HepG2 (cell line): Measurements from ENCODE around the gene CSHL1. TPM values are rescaled to one million over a fixed set of nuclear protein-coding genes. Genes with fewer than 3 reads are reported as not detected.

Experiments used
- ATAD3A ChIP-seq: sonication (generic); formaldehyde crosslinking; IDR thresholded peaks from 2 replicates; pipeline ENCODE4 v1.4.0; 2020; ENCODE audit warnings: missing genetic modification reagents
- FOXC1 ChIP-seq: sonication (generic); formaldehyde crosslinking; IDR thresholded peaks from 2 replicates; pipeline ENCODE4 v1.8.0; 2022; ENCODE audit warnings: mild to moderate bottlenecking, missing genetic modification reagents, borderline replicate concordance
- GLI4 ChIP-seq: sonication (generic); formaldehyde crosslinking; IDR thresholded peaks from 2 replicates; pipeline ENCODE4 v1.5.1; 2020; ENCODE audit warnings: missing genetic modification reagents, mild to moderate bottlenecking, moderate library complexity, borderline replicate concordance
- HDAC2 ChIP-seq: sonication (generic); formaldehyde crosslinking; IDR thresholded peaks from 2 replicates; pipeline ENCODE4 v1.4.0; 2020; ENCODE audit warnings: missing genetic modification reagents
- NFIC ChIP-seq: IDR thresholded peaks from 2 replicates; pipeline ENCODE4 v1.6.1; 2012; ENCODE audit warnings: mild to moderate bottlenecking, low read length, inconsistent platforms
- RFX3 ChIP-seq: IDR thresholded peaks from 2 replicates; pipeline ENCODE4 v1.6.1; 2016; ENCODE audit warnings: missing biosample characterization, missing genetic modification reagents
- SSRP1 ChIP-seq: IDR thresholded peaks from 2 replicates; pipeline ENCODE4 v1.6.1; 2016; ENCODE audit warnings: control low read depth
- ZFAT ChIP-seq: sonication (generic); formaldehyde crosslinking; conservative IDR thresholded peaks from 2 replicates; pipeline ENCODE4 v1.8.1; 2023; ENCODE audit warnings: missing genetic modification reagents, inconsistent platforms
- ZFP36L1 ChIP-seq: sonication (generic); formaldehyde crosslinking; IDR thresholded peaks from 2 replicates; pipeline ENCODE4 v1.8.0; 2022; ENCODE audit warnings: mild to moderate bottlenecking, missing genetic modification reagents, moderate library complexity
- ZNF10 ChIP-seq: sonication (generic); formaldehyde crosslinking; IDR thresholded peaks from 2 replicates; pipeline ENCODE4 v1.4.0; 2020; ENCODE audit warnings: mild to moderate bottlenecking, low read depth, missing genetic modification reagents, borderline replicate concordance
- ZNF3 ChIP-seq: IDR thresholded peaks from 2 replicates; pipeline ENCODE4 v1.7.0; 2017; ENCODE audit warnings: inconsistent platforms
- ZNF550 ChIP-seq: sonication (generic); formaldehyde crosslinking; IDR thresholded peaks from 2 replicates; pipeline ENCODE4 v1.4.0; 2020; ENCODE audit warnings: mild to moderate bottlenecking, missing genetic modification reagents, borderline replicate concordance
- ZNF564 ChIP-seq: sonication (generic); formaldehyde crosslinking; IDR thresholded peaks from 2 replicates; pipeline ENCODE4 v1.8.1; 2023; ENCODE audit warnings: mild to moderate bottlenecking, missing genetic modification reagents
- ZNF629 ChIP-seq: sonication (generic); formaldehyde crosslinking; conservative IDR thresholded peaks from 2 replicates; pipeline ENCODE4 v1.5.0; 2020; ENCODE audit warnings: missing genetic modification reagents
- ZSCAN29 ChIP-seq: sonication (generic); formaldehyde crosslinking; conservative IDR thresholded peaks from 2 replicates; pipeline ENCODE4 v1.4.0; 2020; ENCODE audit warnings: mild to moderate bottlenecking, missing genetic modification reagents
- polyA plus RNA-seq, 8 experiments: library from polyadenylated mRNA; depleted of rRNA in 3 of 8; stranded (reverse) in 7 of 8; unstranded in 1 of 8; fragments of >200 nt; fragmentation: Illumina TruSeq in 4 of 8; extraction: Trizol in 4 of 8; gene quantifications; 2 replicates each; pipeline versions ENCODE4 v1.2.1 to v1.2.3, GENCODE V29; 2011 to 2016; ENCODE audit warnings: low read depth in 4 of 8, missing spikeins in 1 of 8, mixed read lengths in 1 of 8; ENCODE audit not compliant: insufficient read depth in 1 of 8
- total RNA-seq, 5 experiments: library from RNA; depleted of rRNA; stranded (reverse); fragments of >200 nt; fragmentation: Illumina TruSeq; extraction: Trizol; gene quantifications; 2 replicates each; pipeline ENCODE4 v1.2.3, GENCODE V29; 2016; ENCODE audit warnings: low read depth in 1 of 5
- TF ChIP-seq, protein P1 (sequence below): sonication (generic); formaldehyde crosslinking; IDR thresholded peaks from 2 replicates; pipeline ENCODE4 v1.8.1; 2023; ENCODE audit warnings: mild to moderate bottlenecking, missing genetic modification reagents

CSHL1 gene
- total and polyA plus RNA-seq, 2 of the 13 experiments (the other 11 are each of a cell fraction or from before 2014, with no cell fraction given) = not detected

DNA sequence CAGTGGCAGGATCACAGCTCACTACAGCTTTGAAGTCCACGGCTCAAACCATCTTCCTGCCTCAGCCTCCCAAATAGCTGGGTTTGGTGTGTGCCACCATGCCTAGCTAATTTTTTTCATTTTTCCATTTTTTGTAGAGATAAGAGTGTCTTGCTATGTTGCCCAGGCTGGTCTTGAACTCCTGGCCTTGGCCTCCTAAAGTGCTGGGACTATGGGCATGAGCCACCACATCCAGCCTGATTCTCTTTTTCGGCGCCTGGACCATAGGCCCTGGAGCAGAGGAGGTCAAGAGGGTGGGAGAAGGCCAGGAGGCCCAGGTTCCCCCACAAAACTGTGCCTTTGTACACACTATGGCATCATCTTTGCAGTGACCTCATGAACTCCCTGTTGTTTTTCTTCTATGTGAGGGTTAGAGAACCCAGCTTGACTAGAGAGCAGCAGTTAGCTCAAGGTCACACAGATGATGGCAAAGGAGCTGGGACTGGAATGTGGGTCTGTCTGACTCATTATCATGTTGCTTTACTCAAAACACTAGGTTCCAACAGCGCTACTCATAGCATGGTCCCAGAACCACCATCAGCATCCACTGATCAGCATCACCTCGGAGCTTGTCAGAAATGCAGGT is 45.4 kb upstream of the CSHL1 start (continued):
- TF ChIP-seq FOXC1 (CRISPR knock-in tag) = no peak
- TF ChIP-seq HDAC2 (CRISPR knock-in tag) = 0 out of 2 replicates have a peak, but pooled peaks have one; percentile 12
- no peak for TF ChIP-seq ZFAT (CRISPR knock-in tag)
- no peak for TF ChIP-seq ZSCAN29
- TF ChIP-seq ATAD3A (CRISPR knock-in tag) = no peak
- TF ChIP-seq ZNF3 (CRISPR knock-in tag) = no peak
- TF ChIP-seq ZNF10 (CRISPR knock-in tag) = no peak
- no peak for TF ChIP-seq ZFP36L1 (CRISPR knock-in tag)
- TF ChIP-seq ZNF550 (CRISPR knock-in tag) = no peak
- TF ChIP-seq NFIC = no peak
- no peak for TF ChIP-seq SSRP1 (CRISPR knock-in tag)
- no peak for TF ChIP-seq ZNF629 (CRISPR knock-in tag)
- no peak for TF ChIP-seq GLI4 (CRISPR knock-in tag)
- TF ChIP-seq, protein P1, sequence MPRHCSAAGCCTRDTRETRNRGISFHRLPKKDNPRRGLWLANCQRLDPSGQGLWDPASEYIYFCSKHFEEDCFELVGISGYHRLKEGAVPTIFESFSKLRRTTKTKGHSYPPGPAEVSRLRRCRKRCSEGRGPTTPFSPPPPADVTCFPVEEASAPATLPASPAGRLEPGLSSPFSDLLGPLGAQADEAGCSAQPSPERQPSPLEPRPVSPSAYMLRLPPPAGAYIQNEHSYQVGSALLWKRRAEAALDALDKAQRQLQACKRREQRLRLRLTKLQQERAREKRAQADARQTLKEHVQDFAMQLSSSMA = no peak
- no peak for TF ChIP-seq ZNF564 (CRISPR knock-in tag)
- no peak for TF ChIP-seq RFX3 (CRISPR knock-in tag)
- TF ChIP-seq, all 625 proteins: peak for 64
